Adrenal gland (tissue), 12 donors: Measurements from ENCODE around the gene TRMT61B. TPM values are rescaled to one million over a fixed set of nuclear protein-coding genes. Genes with fewer than 3 reads are reported as not detected.

Source experiments
- DNase-seq, 7 donors: peaks; one replicate each; pipeline ENCODE4 v3.0.0-alpha.2; 2019 to 2020
- H3K27ac ChIP-seq, 5 donors: fragments of 200-600 bp; sonication (generic) in 4 of 5; 1 replicate in 3 of 5; 2 replicates in 2 of 5; pipeline versions ENCODE4 v1.5.1 to v1.8.0; 2016 to 2020; ENCODE audit warnings: mild to moderate bottlenecking in 1 of 5
- H3K27me3 ChIP-seq: fragments of 200-600 bp; 2 replicates; pipeline ENCODE4 v1.8.0; 2021
- H3K36me3 ChIP-seq, 2 donors: fragments of 200-600 bp; replicated peaks in 1 of 2; 1 replicate in 1 of 2; 2 replicates in 1 of 2; pipeline versions ENCODE4 v1.5.1 to v1.8.0; 2018 to 2022
- H3K4me1 ChIP-seq, 2 donors: fragments of 200-600 bp; replicated peaks in 1 of 2; 1 replicate in 1 of 2; 2 replicates in 1 of 2; pipeline versions ENCODE4 v1.5.1 to v1.8.0; 2018 to 2021
- H3K4me3 ChIP-seq, 4 donors: fragments of 200-600 bp; sonication (generic) in 3 of 4; one replicate each; pipeline ENCODE4 v1.5.1; 2016 to 2018
- H3K9me3 ChIP-seq, 3 donors: fragments of 200-600 bp; sonication (generic) in 1 of 3; replicated peaks in 1 of 3; 1 replicate in 2 of 3; 2 replicates in 1 of 3; pipeline versions ENCODE4 v1.5.1 to v1.8.0; 2016 to 2021
- CTCF ChIP-seq, 6 experiments: fragments of 450-650 bp in 4 of 6; fragments of 200-600 bp in 2 of 6; sonication (generic) in 1 of 6; IDR thresholded peaks; 1 replicate in 5 of 6; 2 replicates in 1 of 6; pipeline versions ENCODE4 v1.5.1 to v1.8.0; 2016 to 2021; ENCODE audit warnings: antibody characterized with exemption in 6 of 6, mild to moderate bottlenecking in 2 of 6, moderate library complexity in 1 of 6
- WGBS, 4 donors: extraction: QIAGEN DNeasy Blood & Tissue Kit in 2 of 4; methylation state at CpG; one replicate each; pipeline versions ENCODE4 v1.1.5 to v1.1.7; 2013 to 2017; 5-methylcytosine and 5-hydroxymethylcytosine counted together
- intact Hi-C, 2 donors: fragments of 100-400 bp; cut with DNase I; formaldehyde crosslinking; loops; one replicate each; pipeline versions ENCODE4 v1.14.1 to v1.15.0; 2022 to 2023
- polyA plus RNA-seq, 3 donors: library from polyadenylated mRNA; stranded (reverse); fragments of 200-250 nt in 2 of 3; fragments of 350-450 nt in 1 of 3; fragmentation: Illumina TruSeq in 1 of 3; extraction: RNeasy Lipid Tissue Mini Kit (QIAGEN cat#74804) in 1 of 3; gene quantifications; one replicate each; pipeline ENCODE4 v1.2.3, GENCODE V29; 2013 to 2014
- small RNA-seq, 2 donors: library from RNA; depleted of rRNA; stranded (forward); fragments of <200 nt; gene quantifications; one replicate each; pipeline ENCODE3, GENCODE V24; 2016
- total RNA-seq, 9 donors: library from RNA; depleted of rRNA in 4 of 9; stranded (reverse); fragments of >200 nt in 4 of 9; fragments of 120-200 nt in 1 of 9; fragmentation: NEBNext Ultra II Directional in 1 of 9; extraction: Animal tissue kit (Norgen Biotek cat#: 25700) in 1 of 9; gene quantifications; one replicate each; pipeline versions ENCODE4 v1.1.0 to v1.2.4, GENCODE V29; 2013 to 2023
- donor health status: healthy with polysubstance abuse.
- donor health status: Bipolar disorder and iron deficiency.
- donor health status: DM: yes; HTN: yes; CAD: no.
- donor health status: DM: no; HTN: no; CAD: no.
- donor health status: DM: no; HTN: no; CAD: no.
- donor health status: DM: yes; HTN: yes; CAD: no.

Gene TRMT61B
- total and polyA plus RNA-seq, 12 donors: 8.9 to 52.7 (median 21.2) TPM

GRCh38 chr2:28801726-28802125 lies 68.4 kb downstream of the TRMT61B start:
- DNase-seq: no peak
- Histone ChIP-seq H3K4me3 (no peak overlapping the region), H3K36me3 (peaks cover 0 to 25% of the 10 kb centered on the region in 2 donors), H3K9me3 (no peaks in the 10 kb centered on the region), H3K27me3 (no peaks in the 10 kb centered on the region), H3K4me1 (peaks cover 0 to 24% of the 10 kb centered on the region in 2 donors), H3K27ac (no peak overlapping the region)
- WGBS, 4 donors: 83 to 89% (median 85%) methylated on average over 3 of the region's 3 CpGs
- intact Hi-C loops: no loop called here
- no peak for TF ChIP-seq CTCF (IDR thresholded peaks at IDR 0.05)

Small RNA genes within 50 kb of the gene (small RNA-seq; reads per million reads assigned to genes)
- 617 to 847 reads per million in 2 donors for gene SNORD92

Other genes with a start within 250 kb of the TRMT61B start
- 100 to 1,000 TPM in 8 of 9 donors, 10 to 100 TPM in 1; 89.4 to 272 (median 223) TPM for gene PPP1CB, start 118.5 kb downstream of the TRMT61B start, total RNA-seq
- 100 to 1,000 TPM in 1 of 3 donors, 10 to 100 TPM in 2; 46.7 to 174 (median 56.1) TPM for gene PPP1CB, start 118.5 kb downstream of the TRMT61B start, polyA plus RNA-seq
- gene SPDYA, start 59.5 kb downstream of the TRMT61B start, total RNA-seq: 1 to 10 TPM in 1 of 9 donors, under 1 TPM in 6, not detected in 2; 0.26 to 1.7 (median 0.30) TPM
- 1 to 10 TPM in 1 of 3 donors, under 1 TPM in 2; 0.13 to 1.9 (median 0.24) TPM for gene SPDYA, start 59.5 kb downstream of the TRMT61B start, polyA plus RNA-seq
- 10 to 100 TPM; 11.5 to 69.8 (median 32.4) TPM for gene WDR43, start 24.4 kb upstream of the TRMT61B start, total RNA-seq
- gene WDR43, start 24.4 kb upstream of the TRMT61B start, polyA plus RNA-seq: 10 to 100 TPM in 1 of 3 donors, 1 to 10 TPM in 2; 7.2 to 56.8 (median 9.9) TPM
- 1 to 10 TPM in 4 of 9 donors, under 1 TPM in 5; under 0.01 to 5.3 (median 0.96) TPM for gene TOGARAM2, start 111.0 kb upstream of the TRMT61B start, total RNA-seq
- 10 to 100 TPM in 1 of 3 donors, 1 to 10 TPM in 1, under 1 TPM in 1; 0.16 to 26.4 (median 7.5) TPM for gene TOGARAM2, start 111.0 kb upstream of the TRMT61B start, polyA plus RNA-seq
- under 1 TPM in 1 of 9 donors, not detected in 8; 0.17 TPM for gene PCARE, start 204.2 kb upstream of the TRMT61B start, total RNA-seq
- under 1 TPM; 0.02 to 0.08 (median 0.03) TPM for gene PCARE, start 204.2 kb upstream of the TRMT61B start, polyA plus RNA-seq
- 10 to 100 TPM; 13.2 to 30.5 (median 21.4) TPM for gene CLIP4, start 245.1 kb upstream of the TRMT61B start, total RNA-seq
- 10 to 100 TPM in 1 of 3 donors, 1 to 10 TPM in 2; 6.1 to 12.3 (median 7.3) TPM for gene CLIP4, start 245.1 kb upstream of the TRMT61B start, polyA plus RNA-seq